OCI-LY3 (cell line): ENCODE results near the gene KIF3A.
A peak's percentile ranks its signal among the peaks of the same experiment; 100 is the strongest.

Source experiments
- H2AFZ ChIP-seq: fragments of 200-600, 300-600 bp; shearing (Covaris generic); 2 replicates; pipeline ENCODE4 v1.6.0; 2014; ENCODE audit warnings: antibody characterized with exemption, low read depth, low read length
- H3K27ac ChIP-seq: fragments of 200-600, 300-600 bp; sonication (generic); 2 replicates; pipeline ENCODE4 v1.5.1; 2014; ENCODE audit warnings: mild to moderate bottlenecking, low read length, moderate library complexity, mixed read lengths
- H3K27me3 ChIP-seq: fragments of 200-600, 300-600 bp; sonication (generic); 2 replicates; pipeline ENCODE4 v1.6.1; 2014; ENCODE audit warnings: low read depth, low read length, mixed read lengths
- H3K36me3 ChIP-seq: fragments of 200-600, 300-600 bp; sonication (generic); replicated peaks from 2 replicates; pipeline ENCODE3; 2014; ENCODE audit warnings: low read depth, low read length, mixed read lengths
- H3K4me1 ChIP-seq: fragments of 300-600, 200-600 bp; sonication (generic); 2 replicates; pipeline ENCODE4 v1.6.1; 2014; ENCODE audit warnings: low read length, mixed read lengths
- H3K4me2 ChIP-seq: fragments of 200-600, 300-600 bp; sonication (generic); 2 replicates; pipeline ENCODE4 v1.6.1; 2014; ENCODE audit warnings: low read length, mixed read lengths
- H3K4me3 ChIP-seq: fragments of 300-600, 200-600 bp; sonication (generic); 2 replicates; pipeline ENCODE4 v1.5.1; 2014; ENCODE audit warnings: antibody characterized with exemption, mild to moderate bottlenecking, low read length, moderate library complexity
- H3K79me2 ChIP-seq: fragments of 300-600, 200-600 bp; shearing (Covaris generic); 2 replicates; pipeline ENCODE4 v1.6.1; 2014; ENCODE audit warnings: mild to moderate bottlenecking, low read length, mixed read lengths
- H3K9ac ChIP-seq: fragments of 300-600, 200-600 bp; shearing (Covaris generic); 2 replicates; pipeline ENCODE4 v1.6.0; 2014; ENCODE audit warnings: mild to moderate bottlenecking, low read length, moderate library complexity
- H3K9me3 ChIP-seq: fragments of 200-600, 300-600 bp; shearing (Covaris generic); 2 replicates; pipeline ENCODE4 v1.6.1; 2014; ENCODE audit warnings: low read length, mixed read lengths; ENCODE audit not compliant: insufficient read depth
- H4K20me1 ChIP-seq: fragments of 200-600, 300-600 bp; sonication (generic); 2 replicates; pipeline ENCODE4 v1.6.1; 2016; ENCODE audit warnings: low read length, mixed read lengths; ENCODE audit not compliant: insufficient read depth
- EZH2phosphoT487 ChIP-seq: fragments of 200-600 bp; shearing (Covaris generic); IDR thresholded peaks from 2 replicates; pipeline ENCODE4 v1.6.1; 2018; ENCODE audit warnings: antibody characterized with exemption, mixed run types, low read depth
- TF ChIP-seq, protein P1 (sequence below): fragments of 200-600, 300-600 bp; sonication (generic); IDR thresholded peaks from 2 replicates; pipeline ENCODE4 v1.5.1; 2014; ENCODE audit warnings: antibody characterized with exemption, low read length, low read depth

KIF3A gene

DNA sequence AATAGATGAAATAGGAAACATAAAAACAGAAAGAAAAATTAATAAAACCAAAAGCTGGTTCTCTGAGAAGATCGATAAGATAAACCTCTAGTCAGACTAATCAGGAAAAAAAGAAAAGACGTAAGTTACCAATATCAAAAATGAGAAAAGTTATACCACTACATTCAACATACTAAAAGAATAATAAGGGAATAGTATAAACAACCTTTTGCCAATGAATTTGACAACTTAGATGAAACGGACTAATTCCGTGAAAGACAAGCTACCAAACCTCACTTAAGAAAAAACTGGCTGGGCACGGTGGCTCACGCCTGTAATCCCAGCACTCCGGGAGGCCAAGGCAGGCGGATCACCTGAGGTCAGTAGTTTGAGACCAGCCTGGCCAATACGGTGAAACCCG is 7.5 kb downstream of the KIF3A start:
- TF ChIP-seq EZH2phosphoT487 = no peak
- TF ChIP-seq, protein P1, sequence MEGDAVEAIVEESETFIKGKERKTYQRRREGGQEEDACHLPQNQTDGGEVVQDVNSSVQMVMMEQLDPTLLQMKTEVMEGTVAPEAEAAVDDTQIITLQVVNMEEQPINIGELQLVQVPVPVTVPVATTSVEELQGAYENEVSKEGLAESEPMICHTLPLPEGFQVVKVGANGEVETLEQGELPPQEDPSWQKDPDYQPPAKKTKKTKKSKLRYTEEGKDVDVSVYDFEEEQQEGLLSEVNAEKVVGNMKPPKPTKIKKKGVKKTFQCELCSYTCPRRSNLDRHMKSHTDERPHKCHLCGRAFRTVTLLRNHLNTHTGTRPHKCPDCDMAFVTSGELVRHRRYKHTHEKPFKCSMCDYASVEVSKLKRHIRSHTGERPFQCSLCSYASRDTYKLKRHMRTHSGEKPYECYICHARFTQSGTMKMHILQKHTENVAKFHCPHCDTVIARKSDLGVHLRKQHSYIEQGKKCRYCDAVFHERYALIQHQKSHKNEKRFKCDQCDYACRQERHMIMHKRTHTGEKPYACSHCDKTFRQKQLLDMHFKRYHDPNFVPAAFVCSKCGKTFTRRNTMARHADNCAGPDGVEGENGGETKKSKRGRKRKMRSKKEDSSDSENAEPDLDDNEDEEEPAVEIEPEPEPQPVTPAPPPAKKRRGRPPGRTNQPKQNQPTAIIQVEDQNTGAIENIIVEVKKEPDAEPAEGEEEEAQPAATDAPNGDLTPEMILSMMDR = no peak
- H2AFZ ChIP-seq = no peak overlapping the region
- no peak overlapping the region for H3K4me2 ChIP-seq
- H3K4me1 ChIP-seq = no peaks in the 10 kb centered on the region
- no peaks in the 10 kb centered on the region for H3K9me3 ChIP-seq
- no peak overlapping the region for H3K4me3 ChIP-seq
- H3K27me3 ChIP-seq = no peaks in the 10 kb centered on the region
- H4K20me1 ChIP-seq = no peaks in the 10 kb centered on the region
- no peak overlapping the region for H3K9ac ChIP-seq
- H3K27ac ChIP-seq = no peak overlapping the region
- no peaks in the 10 kb centered on the region for H3K79me2 ChIP-seq
- no peaks in the 10 kb centered on the region for H3K36me3 ChIP-seq

DNA sequence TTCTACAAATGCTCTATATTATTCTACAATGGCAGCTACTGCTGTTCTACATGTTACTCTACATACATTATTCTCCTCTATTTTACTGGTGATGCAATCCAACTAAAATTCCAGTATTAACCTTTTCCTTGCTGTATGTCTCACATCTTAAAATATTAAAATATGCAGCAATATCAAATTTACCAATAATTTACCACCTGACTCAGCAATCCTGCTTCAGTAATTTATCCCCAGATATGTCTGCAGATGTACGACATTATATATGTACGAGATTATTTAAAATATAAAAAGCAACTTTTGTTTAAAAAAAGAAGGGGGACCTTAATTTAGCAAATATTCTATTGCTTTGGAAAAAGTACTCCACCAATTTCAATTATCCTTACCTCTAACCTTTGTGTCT is 11.6 kb downstream of the KIF3A start:
- no peaks in the 10 kb centered on the region for H3K4me1 ChIP-seq
- TF ChIP-seq, protein P1 = no peak
- TF ChIP-seq EZH2phosphoT487 = no peak
- H3K9ac ChIP-seq = no peak overlapping the region
- no peaks in the 10 kb centered on the region for H3K9me3 ChIP-seq
- no peaks in the 10 kb centered on the region for H3K36me3 ChIP-seq
- no peak overlapping the region for H2AFZ ChIP-seq
- H3K27ac ChIP-seq = no peak overlapping the region
- no peak overlapping the region for H3K4me2 ChIP-seq
- H3K79me2 ChIP-seq = no peaks in the 10 kb centered on the region
- no peak overlapping the region for H3K4me3 ChIP-seq
- no peaks in the 10 kb centered on the region for H4K20me1 ChIP-seq
- H3K27me3 ChIP-seq = no peaks in the 10 kb centered on the region

DNA sequence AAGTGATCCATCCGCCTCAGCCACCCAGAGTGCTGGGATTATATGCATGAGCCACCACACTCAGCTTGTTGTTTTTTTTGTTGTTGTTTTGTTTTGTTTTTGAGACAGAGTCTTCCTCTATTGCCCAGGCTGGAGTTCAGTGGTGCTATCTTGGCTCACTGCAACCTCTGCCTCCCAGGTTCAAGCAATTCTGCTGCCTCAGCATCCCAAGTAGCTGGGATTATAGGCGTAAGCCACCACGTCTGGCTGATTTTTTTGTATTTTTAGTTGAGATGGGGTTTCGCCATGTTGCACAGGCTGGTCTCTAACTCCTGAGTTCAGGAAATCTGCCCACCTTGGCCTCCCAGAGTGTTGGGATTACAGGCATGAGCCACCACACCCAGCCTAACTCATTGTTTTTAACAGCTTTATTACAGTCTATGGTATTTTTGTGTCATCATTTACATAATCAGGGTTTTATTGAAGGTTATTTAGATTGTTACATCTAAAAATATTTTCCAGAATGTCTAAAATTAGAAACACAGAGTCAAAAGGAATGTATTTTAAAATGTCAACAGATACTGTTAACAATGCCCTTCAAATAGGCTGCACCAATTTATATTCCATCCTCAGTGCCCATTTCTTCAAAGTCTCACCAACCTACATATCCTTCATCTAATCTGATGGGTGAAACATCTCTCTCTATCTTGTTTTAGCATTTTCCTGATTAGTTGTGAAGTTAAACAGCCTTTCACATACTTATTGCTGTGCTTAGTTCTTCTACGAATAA is 18.6 kb downstream of the KIF3A start:
- no peak overlapping the region for H2AFZ ChIP-seq
- no peaks in the 10 kb centered on the region for H3K9me3 ChIP-seq
- H3K4me1 ChIP-seq = peaks cover 22% of the 10 kb centered on the region
- H4K20me1 ChIP-seq = no peaks in the 10 kb centered on the region
- TF ChIP-seq, protein P1 = no peak
- TF ChIP-seq EZH2phosphoT487 = no peak
- no peak overlapping the region for H3K4me3 ChIP-seq
- H3K27me3 ChIP-seq = no peaks in the 10 kb centered on the region
- H3K27ac ChIP-seq = no peak overlapping the region
- H3K9ac ChIP-seq = no peak overlapping the region
- H3K36me3 ChIP-seq = no peaks in the 10 kb centered on the region
- H3K4me2 ChIP-seq = no peak overlapping the region
- no peaks in the 10 kb centered on the region for H3K79me2 ChIP-seq

DNA sequence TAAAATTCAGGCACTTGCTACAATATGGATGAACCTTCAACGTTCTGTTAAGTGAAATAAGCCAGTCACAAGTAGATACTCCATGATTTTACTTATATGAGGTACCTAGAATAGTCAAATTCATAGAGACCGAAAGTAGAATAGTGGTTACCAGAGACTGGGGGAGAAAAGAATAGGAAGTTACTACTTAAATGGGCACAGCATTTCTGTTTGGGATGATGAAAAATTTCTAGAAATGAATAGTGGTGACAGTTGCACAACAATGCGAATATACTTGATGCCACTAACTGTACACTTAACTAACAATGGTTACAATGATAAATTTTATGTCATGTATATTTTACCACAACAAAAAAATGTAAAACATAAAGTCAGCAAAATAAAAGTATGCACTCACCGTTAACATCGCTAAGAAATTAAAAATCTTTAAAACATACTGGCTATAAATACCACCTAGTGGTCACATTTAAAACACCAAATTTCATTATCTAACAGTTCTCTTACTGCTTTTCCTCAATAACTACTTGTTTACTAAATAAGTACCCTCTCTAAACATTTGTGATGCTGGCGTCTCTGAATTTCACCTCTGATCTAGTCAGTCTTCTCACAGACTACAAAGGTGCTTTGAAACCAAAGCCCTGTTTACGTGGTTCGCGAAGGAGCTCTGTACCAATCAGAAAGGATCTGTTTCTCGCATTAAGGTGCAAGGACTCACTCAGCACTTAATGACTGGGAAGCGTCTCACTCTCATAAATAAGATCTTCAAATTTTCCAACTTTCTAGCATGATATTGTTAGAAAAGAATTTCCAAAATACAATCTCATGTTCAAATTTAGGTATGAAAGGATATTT is 22.7 kb downstream of the KIF3A start:
- H3K4me2 ChIP-seq = peak overlapping the region; percentile 49
- peaks cover 22% of the 10 kb centered on the region for H3K4me1 ChIP-seq
- H3K4me3 ChIP-seq = peak overlapping the region; percentile 29
- no peaks in the 10 kb centered on the region for H3K27me3 ChIP-seq
- H3K9me3 ChIP-seq = no peaks in the 10 kb centered on the region
- no peaks in the 10 kb centered on the region for H3K79me2 ChIP-seq
- H3K36me3 ChIP-seq = no peaks in the 10 kb centered on the region
- TF ChIP-seq, protein P1 = peak; percentile 60
- TF ChIP-seq EZH2phosphoT487 = no peak
- no peaks in the 10 kb centered on the region for H4K20me1 ChIP-seq
- peak overlapping the region; percentile 13; the same call in 1 of the 2 replicates for H3K27ac ChIP-seq
- H3K9ac ChIP-seq = no peak overlapping the region
- H2AFZ ChIP-seq = no peak overlapping the region
